ENCODE data around the gene PPFIBP1. TPM values are rescaled to one million over a fixed set of nuclear protein-coding genes. Genes with fewer than 3 reads are reported as not detected.

The PPFIBP1 gene
- total and polyA plus RNA-seq, 2 of the 4 experiments (the other 2 are of a cell fraction): 30.4 to 72.2 TPM

- no peak for TF ChIP-seq FOS (IDR thresholded peaks at IDR 0.05; ENCODE audit: low read depth, low read length)
- H3K27ac ChIP-seq (ENCODE audit: insufficient read depth, low read length): no peak overlapping the region
- intact Hi-C loops (cut with micrococcal nuclease) (no loop called here), in situ Hi-C loops (cut with MboI; ENCODE audit: low sequenced_read_pairs) (no loop called here), dilution Hi-C loops (cut with HindIII; ENCODE audit: low sequenced_read_pairs, unreplicated experiment) (no loop called here)
- BruUV-seq (replicated peaks): no TSS peak
- peak overlapping the region; percentile 16; the same call in 1 of the 2 replicates for H2BK20ac ChIP-seq (ENCODE audit: low read depth, low read length)
- no peak overlapping the region for H3K23ac ChIP-seq (ENCODE audit: low read depth, low read length)
- H3K9ac ChIP-seq (ENCODE audit: low read depth, low read length): no peak overlapping the region
- DNase-seq (peak; percentile 43), ATAC-seq (ENCODE audit: low read depth) (0 out of 2 replicates have a peak, but pooled peaks have one; percentile 15)
- H3K9me3 ChIP-seq (ENCODE audit: control insufficient read depth, insufficient read depth, low read length): no peaks in the 10 kb centered on the region
- peaks cover 10% of the 10 kb centered on the region for H3K4me1 ChIP-seq (ENCODE audit: control insufficient read depth, insufficient read depth, low read length)
- H2BK15ac ChIP-seq (ENCODE audit: low read depth, low read length): peak overlapping the region; percentile 32; the same call in 1 of the 3 replicates
- 0 out of 4 replicates have a peak overlapping the region, but pooled peaks of 1 of the 2 experiments have one; percentile 4 for H4K8ac ChIP-seq (ENCODE audit: low read depth in 2 of 2, low read length in 2 of 2)
- 0 out of 2 replicates have a peak overlapping the region, but pooled peaks have one; percentile 13 for H3K14ac ChIP-seq (replicated peaks; ENCODE audit: low read depth, low read length)
- H2BK120ac ChIP-seq (ENCODE audit: low read depth, low read length): peak overlapping the region; percentile 18; the same call in 1 of the 2 replicates
- no peak overlapping the region for H3K18ac ChIP-seq (ENCODE audit: low read depth, low read length)
- peak overlapping the region; percentile 55; the same call in 1 of the 2 replicates for H3K4ac ChIP-seq (ENCODE audit: low read depth, low read length)
- no peak overlapping the region for H2AK5ac ChIP-seq (ENCODE audit: low read depth, low read length)
- ChIA-PET CTCF (no interaction called here), POLR2A (ENCODE audit: unreplicated experiment) (no interaction called here)
- peaks cover 34 to 61% of the 10 kb centered on the region in 2 experiments for H3K79me1 ChIP-seq (ENCODE audit: low read depth in 1 of 2, low read length in 2 of 2)
- no peak overlapping the region for H2AK9ac ChIP-seq (replicated peaks; ENCODE audit: low read depth, low read length, poor library complexity)
- H3K56ac ChIP-seq (ENCODE audit: extremely low read depth, insufficient read depth, low read length): no peak overlapping the region
- no peak overlapping the region for H3K4me3 ChIP-seq (ENCODE audit: insufficient read depth, low read depth, low read length)
- peaks cover 17% of the 10 kb centered on the region for H3K9me1 ChIP-seq (ENCODE audit: insufficient read depth, low read length)
- H3K4me2 ChIP-seq (ENCODE audit: low read depth, low read length): no peak overlapping the region; the same call in 1 of the 2 replicates
- H2BK5ac ChIP-seq (ENCODE audit: low read depth, low read length, poor library complexity, severe bottlenecking): peak overlapping the region; percentile 25
- H2AFZ ChIP-seq (replicated peaks; ENCODE audit: low read length, poor library complexity): no peak overlapping the region
- no peaks in the 10 kb centered on the region for H3K36me3 ChIP-seq (ENCODE audit: control insufficient read depth, insufficient read depth, low read length)
- no peaks in the 10 kb centered on the region for H3K27me3 ChIP-seq (ENCODE audit: control insufficient read depth, insufficient read depth, low read length)
- WGBS, 2 experiments (ENCODE audit: extremely low coverage in 2 of 2, insufficient read length in 1 of 2): no CpG with 5 or more reads among the region's 9 CpGs
- H4K91ac ChIP-seq (ENCODE audit: insufficient read depth, low read depth, low read length): peak overlapping the region; percentile 23; the same call in 1 of the 2 replicates
- 0 out of 2 replicates have a peak, but pooled peaks cover 4% of the 10 kb centered on the region for H4K20me1 ChIP-seq (ENCODE audit: insufficient read depth, low read length)
- no peak overlapping the region; the same call in 1 of the 2 replicates for H4K5ac ChIP-seq (ENCODE audit: low read depth, low read length)
These were observed 98.6 kb downstream of the PPFIBP1 start for GRCh38 chr12:27622436-27623195.

All from IMR-90 (cell line).